M059J (cell line): ENCODE measurements around the gene RNU5B-1. TPM values are rescaled to one million over a fixed set of nuclear protein-coding genes. Genes with fewer than 3 reads are reported as not detected.

Experiments
- DNase-seq: peaks from one replicate; pipeline ENCODE4 v3.0.0-alpha.2; 2012; ENCODE audit warnings: low read depth
- total RNA-seq: library from RNA; depleted of rRNA; stranded (reverse); fragments of >200 nt; shearing (Covaris generic); gene quantifications from 2 replicates; pipeline ENCODE4 v1.2.3, GENCODE V29; 2014

The RNU5B-1 gene
- total RNA-seq, 1 experiment from 2014 or later, result not detected

GRCh38 chr15:65328506-65329287 lies 24.2 kb downstream of the RNU5B-1 start:
- no peak for DNase-seq

GRCh38 chr15:65329288-65329983 lies 25.0 kb downstream of the RNU5B-1 start:
- DNase-seq, result no peak

- DNase-seq, result no peak
Measured at GRCh38 chr15:65329984-65330735, 25.7 kb downstream of the RNU5B-1 start.

GRCh38 chr15:65330934-65331645 lies 26.6 kb downstream of the RNU5B-1 start:
- DNase-seq, result no peak

GRCh38 chr15:65331811-65332210 lies 27.3 kb downstream of the RNU5B-1 start:
- DNase-seq, result no peak

GRCh38 chr15:65332391-65333147 lies 28.1 kb downstream of the RNU5B-1 start:
- DNase-seq, result no peak

- no peak for DNase-seq
Measured at GRCh38 chr15:65333148-65333820, 28.8 kb downstream of the RNU5B-1 start.

- DNase-seq, result no peak
Measured at GRCh38 chr15:65333856-65334255, 29.4 kb downstream of the RNU5B-1 start.

GRCh38 chr15:65334586-65335231 lies 30.2 kb downstream of the RNU5B-1 start:
- DNase-seq, result no peak

GRCh38 chr15:65335278-65336055 lies 31.0 kb downstream of the RNU5B-1 start:
- DNase-seq, result no peak

GRCh38 chr15:65336493-65337435 lies 32.3 kb downstream of the RNU5B-1 start:
- DNase-seq, result no peak

GRCh38 chr15:65337436-65338070 lies 33.1 kb downstream of the RNU5B-1 start:
- DNase-seq, result no peak

- no peak for DNase-seq
Measured at GRCh38 chr15:65338366-65338765, 33.9 kb downstream of the RNU5B-1 start.

- DNase-seq, result no peak
Measured at GRCh38 chr15:65338823-65339222, 34.3 kb downstream of the RNU5B-1 start.

- no peak for DNase-seq
Measured at GRCh38 chr15:65339416-65339815, 34.9 kb downstream of the RNU5B-1 start.

- no peak for DNase-seq
Measured at GRCh38 chr15:65339920-65340319, 35.4 kb downstream of the RNU5B-1 start.

- DNase-seq, result no peak
Measured at GRCh38 chr15:65342493-65342892, 38.0 kb downstream of the RNU5B-1 start.
